CD4-positive, alpha-beta T cell treated with Interleukin-6 for 4 hours (primary cell): Measurements from ENCODE around the gene DNM3.
"Not testable (repeated sequence)": the region's sequence is repeated elsewhere in the genome, so short reads cannot be mapped to it uniquely, and the experiment has no call there.

Experiments
- DNase-seq: peaks from one replicate; pipeline ENCODE4 v3.0.0-alpha.2; 2020; ENCODE audit warnings: mixed read lengths

Gene DNM3

GRCh38 chr1:172054172-172054571 is 212.9 kb downstream of the DNM3 start:
- no peak for DNase-seq

- DNase-seq: not testable (repeated sequence)
Measured at GRCh38 chr1:172055816-172056419, 214.6 kb downstream of the DNM3 start.

GRCh38 chr1:172068334-172068733 is 227.0 kb downstream of the DNM3 start:
- DNase-seq: no peak

- DNase-seq: no peak
Measured at GRCh38 chr1:172069051-172069450, 227.8 kb downstream of the DNM3 start.

GRCh38 chr1:172069534-172069933 is 228.2 kb downstream of the DNM3 start:
- no peak for DNase-seq

- DNase-seq: no peak
Measured at GRCh38 chr1:172070055-172070454, 228.8 kb downstream of the DNM3 start.

- no peak for DNase-seq
Measured at GRCh38 chr1:172071746-172072145, 230.4 kb downstream of the DNM3 start.

- not testable (repeated sequence) for DNase-seq
Measured at GRCh38 chr1:172079859-172080258, 238.6 kb downstream of the DNM3 start.

- no peak for DNase-seq
Measured at GRCh38 chr1:172083191-172083590, 241.9 kb downstream of the DNM3 start.

GRCh38 chr1:172084876-172085275 is 243.6 kb downstream of the DNM3 start:
- no peak for DNase-seq

- DNase-seq: no peak
Measured at GRCh38 chr1:172085317-172085716, 244.0 kb downstream of the DNM3 start.

- DNase-seq: no peak
Measured at GRCh38 chr1:172086137-172086536, 244.8 kb downstream of the DNM3 start.

- DNase-seq: no peak
Measured at GRCh38 chr1:172088256-172088655, 247.0 kb downstream of the DNM3 start.

GRCh38 chr1:172089768-172090510 is 248.6 kb downstream of the DNM3 start:
- DNase-seq: peak; percentile 73

GRCh38 chr1:172090511-172090817 is 249.2 kb downstream of the DNM3 start:
- no peak for DNase-seq

GRCh38 chr1:172095846-172096245 is 254.5 kb downstream of the DNM3 start:
- no peak for DNase-seq

- DNase-seq: no peak
Measured at GRCh38 chr1:172105230-172105629, 263.9 kb downstream of the DNM3 start.

- no peak for DNase-seq
Measured at GRCh38 chr1:172107316-172107975, 266.1 kb downstream of the DNM3 start.

GRCh38 chr1:172108161-172108893 is 267.0 kb downstream of the DNM3 start:
- no peak for DNase-seq

- no peak for DNase-seq
Measured at GRCh38 chr1:172109359-172109758, 268.1 kb downstream of the DNM3 start.

GRCh38 chr1:172112576-172112975 is 271.3 kb downstream of the DNM3 start:
- DNase-seq: no peak

GRCh38 chr1:172117800-172118199 is 276.5 kb downstream of the DNM3 start:
- peak; percentile 29 for DNase-seq

- no peak for DNase-seq
Measured at GRCh38 chr1:172118618-172119017, 277.3 kb downstream of the DNM3 start.

GRCh38 chr1:172119184-172119583 is 277.9 kb downstream of the DNM3 start:
- no peak for DNase-seq
